Endothelial cell of umbilical vein (primary cell): ENCODE results near the gene ACTG1. TPM values are rescaled to one million over a fixed set of nuclear protein-coding genes. Genes with fewer than 3 reads are reported as not detected.

ENCODE experiments used
- BruUV-seq: library from RNA; stranded (reverse); fragments of 400-500 nt; replicated peaks from 2 replicates; lab custom pipeline; 2021; lab: Mats Ljungman, UMichigan
- CTCF ChIA-PET: fragments of 300-600, 350-600 bp; sonication (Branson Sonifier 250); formaldehyde crosslinking; loops from one replicate; lab custom pipeline; 2021; ENCODE audit warnings: antibody characterized with exemption, inconsistent platforms; lab: Charles Lee
- POLR2A ChIA-PET: fragments of 300-600, 350-600 bp; sonication (Branson Sonifier 250); formaldehyde crosslinking; loops from one replicate; lab custom pipeline; 2021; ENCODE audit warnings: antibody characterized with exemption, inconsistent platforms; lab: Charles Lee
- DNase-seq: peaks from one replicate; pipeline ENCODE4 v3.0.0-alpha.2; 2011; ENCODE audit warnings: low read depth, low spot score
- FAIRE-seq: peaks from 2 replicates; lab custom pipeline; 2011; peaks lifted over from hg19 to GRCh38; lab: Jason Lieb, UNC
- H2AFZ ChIP-seq: 2 replicates; pipeline ENCODE4 v1.6.0; 2012; ENCODE audit warnings: low read depth, low read length, control low read depth, inconsistent platforms
- H3K27ac ChIP-seq: 2 replicates; pipeline ENCODE4 v1.5.1; 2011; ENCODE audit warnings: low read depth, mild to moderate bottlenecking, control low read depth, low read length, moderate library complexity; ENCODE audit not compliant: insufficient read depth
- H3K27me3 ChIP-seq, 2 experiments: 2 replicates each; pipeline versions ENCODE4 v1.6.0 to v1.6.1; 2011; ENCODE audit warnings: low read length in 2 of 2, mixed read lengths in 1 of 2; ENCODE audit not compliant: control insufficient read depth in 2 of 2, insufficient read depth in 2 of 2
- H3K36me3 ChIP-seq, 2 experiments: 2 replicates in 1 of 2; 3 replicates in 1 of 2; pipeline ENCODE4 v1.5.1; 2011; ENCODE audit warnings: low read length in 2 of 2, mild to moderate bottlenecking in 1 of 2, moderate library complexity in 1 of 2; ENCODE audit not compliant: control insufficient read depth in 2 of 2, insufficient read depth in 2 of 2; ENCODE audit errors: extremely low read depth in 1 of 2
- H3K4me1 ChIP-seq: 3 replicates; pipeline ENCODE4 v1.5.1; 2011; ENCODE audit warnings: mild to moderate bottlenecking, low read length; ENCODE audit not compliant: control insufficient read depth, insufficient read depth; ENCODE audit errors: extremely low read depth
- H3K4me2 ChIP-seq: 2 replicates; pipeline ENCODE4 v1.6.1; 2011; ENCODE audit warnings: low read length, control low read depth, mixed read lengths; ENCODE audit not compliant: insufficient read depth
- H3K4me3 ChIP-seq, 3 experiments: fragments of 200-600 bp in 1 of 3; sonication (generic), shearing (Covaris generic) in 1 of 3; replicated peaks in 1 of 3; 2 replicates each; pipeline ENCODE4 v1.5.1; 2011 to 2016; ENCODE audit warnings: control low read depth in 3 of 3, low read length in 3 of 3, mild to moderate bottlenecking in 2 of 3, inconsistent platforms in 1 of 3, low read depth in 1 of 3, moderate library complexity in 1 of 3; ENCODE audit not compliant: insufficient read depth in 1 of 3
- H3K79me2 ChIP-seq: 2 replicates; pipeline ENCODE4 v1.6.0; 2012; ENCODE audit warnings: low read length, inconsistent platforms; ENCODE audit not compliant: control insufficient read depth, insufficient read depth
- H3K9ac ChIP-seq: replicated peaks from 2 replicates; pipeline ENCODE3; 2011; ENCODE audit warnings: low read length, control low read depth; ENCODE audit not compliant: insufficient read depth; ENCODE audit errors: extremely low read depth
- H3K9me1 ChIP-seq: replicated peaks from 3 replicates; pipeline ENCODE4 v1.6.0; 2011; ENCODE audit warnings: mild to moderate bottlenecking, low read length; ENCODE audit not compliant: control insufficient read depth, insufficient read depth; ENCODE audit errors: extremely low read depth
- H3K9me3 ChIP-seq: replicated peaks from 2 replicates; pipeline ENCODE4 v1.5.1; 2012; ENCODE audit warnings: low read length, inconsistent platforms; ENCODE audit not compliant: control insufficient read depth, insufficient read depth
- H4K20me1 ChIP-seq: replicated peaks from 2 replicates; pipeline ENCODE3; 2011; ENCODE audit warnings: mild to moderate bottlenecking, low read length; ENCODE audit not compliant: control insufficient read depth, insufficient read depth; ENCODE audit errors: extremely low read depth
- CTCF ChIP-seq, 2 donors: IDR thresholded peaks; 1 replicate in 1 of 2; 2 replicates in 1 of 2; pipeline ENCODE4 v1.5.1; 2011; ENCODE audit warnings: low read length in 2 of 2, mild to moderate bottlenecking in 2 of 2, moderate library complexity in 2 of 2, control low read depth in 1 of 2, inconsistent platforms in 1 of 2, low read depth in 1 of 2; ENCODE audit not compliant: insufficient read depth in 1 of 2; ENCODE audit errors: extremely low read depth in 1 of 2
- EZH2 ChIP-seq: IDR thresholded peaks from 2 replicates; pipeline ENCODE4 v1.6.1; 2012; ENCODE audit warnings: borderline replicate concordance, low read depth, mild to moderate bottlenecking, moderate library complexity, low read length, inconsistent platforms; ENCODE audit not compliant: severe bottlenecking
- FOS ChIP-seq: IDR thresholded peaks from 2 replicates; pipeline ENCODE4 v1.6.1; 2011; ENCODE audit warnings: mild to moderate bottlenecking, low read length, moderate library complexity, borderline replicate concordance; ENCODE audit not compliant: insufficient read depth
- GATA2 ChIP-seq: IDR thresholded peaks from 2 replicates; pipeline ENCODE4 v1.7.0; 2011; ENCODE audit warnings: low read depth, mild to moderate bottlenecking, moderate library complexity, mixed read lengths, low read length; ENCODE audit not compliant: insufficient read length, insufficient read depth
- JUN ChIP-seq: IDR thresholded peaks from 2 replicates; pipeline ENCODE4 v1.6.1; 2011; ENCODE audit warnings: borderline replicate concordance, low read depth; ENCODE audit not compliant: insufficient read length, insufficient read depth
- MAX ChIP-seq: IDR thresholded peaks from 2 replicates; pipeline ENCODE4 v1.6.1; 2011; ENCODE audit not compliant: insufficient read depth, insufficient read length
- MYC ChIP-seq: IDR thresholded peaks from one replicate; pipeline ENCODE4 v1.6.1; 2011; ENCODE audit warnings: mild to moderate bottlenecking, low read depth, low read length
- POLR2A ChIP-seq: IDR thresholded peaks from 2 replicates; pipeline ENCODE4 v1.6.1; 2012; ENCODE audit warnings: low read depth, mild to moderate bottlenecking, control low read depth, low read length
- POLR2AphosphoS5 ChIP-seq: IDR thresholded peaks from 2 replicates; pipeline ENCODE4 v1.6.1; 2012; ENCODE audit warnings: low read depth, mild to moderate bottlenecking, control low read depth, low read length, moderate library complexity; ENCODE audit not compliant: insufficient read depth
- dilution Hi-C: fragments of 300-500 bp; cut with MboI; formaldehyde crosslinking; loops from one replicate; pipeline ENCODE4 v1.15.0; 2019; ENCODE audit warnings: low sequenced_read_pairs; ENCODE audit not compliant: extremely low pct_ligation_motif_present
- intact Hi-C: fragments of 100-400 bp; cut with micrococcal nuclease; formaldehyde crosslinking; loops from one replicate; pipeline ENCODE4 v1.10.0; 2022
- polyA plus RNA-seq, 4 experiments: library from polyadenylated mRNA; depleted of rRNA in 3 of 4; stranded (reverse) in 3 of 4; unstranded in 1 of 4; fragments of >200 nt; gene quantifications; 2 replicates each; pipeline versions ENCODE4 v1.2.1 to v1.2.3, GENCODE V29; 2011 to 2012; ENCODE audit warnings: missing spikeins in 1 of 4
- total RNA-seq: library from RNA; stranded (reverse); gene quantifications from 2 replicates; pipeline ENCODE4 v1.2.3, GENCODE V29; 2021

ACTG1 gene
- total and polyA plus RNA-seq, 2 donors (not counting 3 experiments of a cell fraction or from before 2014, with no cell fraction given) = 6,127 to 10,663 TPM

- CTCF ChIA-PET = interaction anchor here (1.0 to 2.1 kb wide), 3 partner anchors 14 to 35 kb away, joined by 3 to 5 read pairs (median 3); no protein-coding TSS in a partner anchor
- Histone ChIP-seq H3K9ac (no peak overlapping the region), H3K27me3 (no peaks in the 10 kb centered on the region), H3K4me2 (no peak overlapping the region), H2AFZ (no peak overlapping the region), H3K79me2 (no peaks in the 10 kb centered on the region), H3K4me3 (no peak overlapping the region), H3K9me1 (no peaks in the 10 kb centered on the region), H3K36me3 (no peaks in the 10 kb centered on the region), H4K20me1 (no peaks in the 10 kb centered on the region), H3K27ac (no peak overlapping the region), H3K4me1 (peaks cover 5% of the 10 kb centered on the region), H3K9me3 (no peaks in the 10 kb centered on the region)
- no TSS peak for BruUV-seq
- POLR2A ChIA-PET = no interaction called here
- TF ChIP-seq MAX (no peak), JUN (no peak), CTCF (IDR thresholded peaks at IDR 0.05; ENCODE audit: extremely low read depth in 1 of 2, insufficient read depth in 1 of 2, low read depth in 1 of 2, low read length in 2 of 2) (no peak), FOS (no peak), MYC (no peak), POLR2A (no peak), GATA2 (no peak), POLR2AphosphoS5 (no peak), EZH2 (no peak)
- intact Hi-C loops (no loop called here), dilution Hi-C loops (no loop called here)
- DNase-seq = no peak
- FAIRE-seq = no peak
These were observed 50.7 kb downstream of the ACTG1 start for GRCh38 chr17:81461607-81462500.
